22Rv1 (cell line): Measurements from ENCODE around the gene GTF2I.

ENCODE experiments used
- ZFX ChIP-seq: fragments of 450-650 bp; IDR thresholded peaks from 2 replicates; pipeline ENCODE4 v1.6.1; 2017; ENCODE audit warnings: antibody characterized with exemption, borderline replicate concordance
- TF ChIP-seq, protein P1 (sequence below): fragments of 450-650 bp; IDR thresholded peaks from 2 replicates; pipeline ENCODE4 v1.5.1; 2017; ENCODE audit warnings: mild to moderate bottlenecking

DNA sequence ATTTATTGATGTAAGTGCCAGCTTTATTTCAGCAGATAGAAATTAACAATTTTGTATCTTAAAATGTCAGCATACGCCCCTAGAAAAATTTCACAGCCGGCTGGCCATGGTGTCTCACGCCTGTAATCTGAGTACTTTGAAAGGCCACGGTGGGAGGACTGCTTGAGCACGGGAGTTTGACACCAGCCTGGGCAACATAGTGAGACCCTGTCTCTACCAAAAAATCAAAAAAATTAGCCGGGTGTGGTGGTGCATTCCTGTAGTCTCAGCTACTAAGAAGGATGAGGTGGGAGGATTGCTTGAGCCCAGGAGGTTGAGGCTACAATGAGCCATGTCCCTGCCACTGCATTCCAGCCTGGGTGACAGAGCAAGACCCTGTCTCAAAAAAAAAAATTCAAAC, 14.1 kb downstream of the GTF2I start:
- TF ChIP-seq, protein P1, sequence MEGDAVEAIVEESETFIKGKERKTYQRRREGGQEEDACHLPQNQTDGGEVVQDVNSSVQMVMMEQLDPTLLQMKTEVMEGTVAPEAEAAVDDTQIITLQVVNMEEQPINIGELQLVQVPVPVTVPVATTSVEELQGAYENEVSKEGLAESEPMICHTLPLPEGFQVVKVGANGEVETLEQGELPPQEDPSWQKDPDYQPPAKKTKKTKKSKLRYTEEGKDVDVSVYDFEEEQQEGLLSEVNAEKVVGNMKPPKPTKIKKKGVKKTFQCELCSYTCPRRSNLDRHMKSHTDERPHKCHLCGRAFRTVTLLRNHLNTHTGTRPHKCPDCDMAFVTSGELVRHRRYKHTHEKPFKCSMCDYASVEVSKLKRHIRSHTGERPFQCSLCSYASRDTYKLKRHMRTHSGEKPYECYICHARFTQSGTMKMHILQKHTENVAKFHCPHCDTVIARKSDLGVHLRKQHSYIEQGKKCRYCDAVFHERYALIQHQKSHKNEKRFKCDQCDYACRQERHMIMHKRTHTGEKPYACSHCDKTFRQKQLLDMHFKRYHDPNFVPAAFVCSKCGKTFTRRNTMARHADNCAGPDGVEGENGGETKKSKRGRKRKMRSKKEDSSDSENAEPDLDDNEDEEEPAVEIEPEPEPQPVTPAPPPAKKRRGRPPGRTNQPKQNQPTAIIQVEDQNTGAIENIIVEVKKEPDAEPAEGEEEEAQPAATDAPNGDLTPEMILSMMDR = no peak
- TF ChIP-seq ZFX = no peak
